Activated naive CD4-positive, alpha-beta T cell treated with anti-CD3 and anti-CD28 coated beads, Interleukin-2, amount 50 U/mL, for 72 hours (primary cell): ENCODE results near the gene SLC25A13. TPM values are rescaled to one million over a fixed set of nuclear protein-coding genes. Genes with fewer than 3 reads are reported as not detected.
"Not testable (repeated sequence)": the region's sequence is repeated elsewhere in the genome, so short reads cannot be mapped to it uniquely, and the experiment has no call there.

Experiments
- ATAC-seq, 2 donors: fragments of 150-1000 bp; cut with Tn5 transposase; 2 replicates each; pipeline ENCODE4 v1.10.0; 2021; ENCODE audit warnings: mild to moderate bottlenecking in 2 of 2, moderate library complexity in 2 of 2
- DNase-seq, 2 donors: peaks; one replicate each; pipeline ENCODE4 v3.0.0; 2021 to 2022; ENCODE audit warnings: low spot score in 2 of 2
- H3K27ac Mint-ChIP-seq, 2 donors: one replicate each; pipeline ENCODE4 v1.8.0; 2022; ENCODE audit warnings: mild to moderate bottlenecking in 2 of 2, mixed read lengths in 2 of 2
- H3K36me3 Mint-ChIP-seq, 2 donors: one replicate each; pipeline ENCODE4 v1.8.0; 2022; ENCODE audit warnings: mixed read lengths in 2 of 2
- H3K9me3 Mint-ChIP-seq, 2 donors: one replicate each; pipeline ENCODE4 v1.8.0; 2022; ENCODE audit warnings: mixed read lengths in 2 of 2
- total RNA-seq, 2 donors: library from RNA; stranded (reverse); gene quantifications; one replicate each; pipeline ENCODE4 v1.2.3, GENCODE V29; 2022

SLC25A13 gene
- total RNA-seq, 2 donors from 2014 or later: 13.2 to 13.7 TPM

DNA sequence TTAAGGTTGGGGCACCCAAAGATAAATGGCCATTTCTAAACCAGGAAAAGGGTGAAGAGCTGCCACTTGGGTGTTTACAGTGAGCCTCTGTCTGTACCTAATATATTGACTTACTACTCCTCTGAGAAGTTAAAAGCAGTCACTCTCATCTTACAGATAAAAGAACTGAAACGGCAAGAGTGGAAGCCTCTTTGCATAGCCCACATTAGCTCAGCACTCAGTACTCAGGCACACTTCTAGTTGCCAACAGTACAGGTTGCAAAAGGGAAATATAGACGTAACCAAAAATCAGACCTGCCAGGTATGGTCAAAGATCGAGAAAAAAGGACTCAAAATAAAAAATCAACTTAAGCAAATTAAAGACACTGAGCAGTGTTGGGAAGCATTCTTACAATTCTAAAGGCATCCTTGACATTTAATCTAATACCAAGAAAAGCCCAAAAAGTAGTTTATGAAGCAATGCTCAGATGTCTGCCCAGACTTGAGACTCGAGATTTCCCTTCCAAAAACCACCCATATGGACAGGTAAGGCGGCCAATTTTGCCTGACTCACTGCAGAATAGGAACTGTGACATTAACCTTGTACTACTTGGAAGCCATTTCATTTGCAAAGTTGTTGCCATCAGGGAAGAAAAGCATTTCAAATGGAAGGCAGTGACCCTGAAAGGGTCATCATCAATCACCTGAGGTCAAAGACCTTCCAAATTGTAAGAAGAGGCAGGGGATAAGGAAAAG lies 139.3 kb downstream of the SLC25A13 start:
- Mint-ChIP-seq H3K9me3 (no peaks in the 10 kb centered on the region), H3K36me3 (peaks cover 0 to 8% of the 10 kb centered on the region in 2 donors), H3K27ac (no peak overlapping the region)
- DNase-seq: no peak
- no peak for ATAC-seq

DNA sequence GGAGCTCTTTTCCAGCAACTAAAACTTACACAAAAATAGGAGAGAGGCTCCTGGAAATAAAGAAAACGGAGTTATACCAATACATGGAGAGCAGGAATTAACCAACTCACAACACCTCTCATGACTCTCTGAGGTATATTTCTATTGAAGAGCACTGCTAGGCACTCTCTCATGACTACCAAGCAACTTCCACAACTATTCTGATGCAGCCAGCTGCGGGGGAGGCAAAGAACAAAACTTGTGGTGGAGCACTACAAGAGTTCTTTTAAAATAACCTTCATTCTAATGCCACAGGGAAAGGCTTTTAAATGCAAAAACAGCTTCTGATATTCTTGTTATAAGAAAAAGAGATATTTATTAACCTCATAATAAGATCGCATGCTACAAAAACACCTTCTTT lies 140.7 kb downstream of the SLC25A13 start:
- Mint-ChIP-seq H3K36me3 (peaks cover 0 to 7% of the 10 kb centered on the region in 2 donors), H3K9me3 (no peaks in the 10 kb centered on the region), H3K27ac (no peak overlapping the region)
- ATAC-seq (no peak), DNase-seq (no peak)

DNA sequence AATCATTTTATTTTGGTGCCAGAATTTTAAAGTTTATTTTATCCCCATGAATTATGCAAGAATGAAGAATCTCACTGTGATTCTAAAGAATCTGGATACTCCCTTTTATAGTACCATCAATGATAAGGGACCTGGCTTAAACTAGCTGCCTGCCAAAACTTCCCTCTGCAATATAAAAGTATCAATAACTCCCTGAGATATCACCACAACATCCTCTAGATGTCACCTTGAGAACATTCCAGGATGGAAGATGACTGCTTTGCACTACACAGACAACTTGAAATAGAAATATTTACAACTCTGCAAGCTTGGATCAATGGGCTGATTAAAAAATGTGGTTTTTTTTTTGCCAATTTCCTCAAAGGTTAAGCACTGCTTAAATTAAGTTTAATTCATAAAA lies 142.1 kb downstream of the SLC25A13 start:
- DNase-seq: no peak
- no peaks in the 10 kb centered on the region for H3K9me3 Mint-ChIP-seq
- H3K36me3 Mint-ChIP-seq: peaks cover 0 to 9% of the 10 kb centered on the region in 2 donors
- H3K27ac Mint-ChIP-seq: no peak overlapping the region
- no peak for ATAC-seq

DNA sequence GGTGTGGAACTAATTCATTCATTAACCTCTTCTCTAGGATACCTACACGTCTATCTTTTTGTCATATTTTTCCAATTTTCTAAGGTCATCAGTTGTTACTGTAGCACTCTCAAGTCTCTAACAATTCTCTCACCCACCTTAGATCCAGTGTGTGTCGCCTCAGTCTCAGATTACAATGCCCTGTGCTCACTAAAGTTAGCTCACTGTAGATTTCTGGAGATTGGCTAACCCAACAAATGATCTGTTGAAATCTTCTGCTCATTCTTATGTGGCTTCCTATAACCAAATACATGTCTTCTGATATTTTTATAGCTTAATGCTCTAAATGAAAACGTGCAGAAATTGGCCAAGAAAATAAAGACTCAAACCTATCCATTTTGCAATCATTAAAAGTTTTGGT lies 142.6 kb downstream of the SLC25A13 start:
- DNase-seq (no peak), ATAC-seq (no peak)
- Mint-ChIP-seq H3K9me3 (no peaks in the 10 kb centered on the region), H3K27ac (no peak overlapping the region), H3K36me3 (peaks cover 0 to 12% of the 10 kb centered on the region in 2 donors)

DNA sequence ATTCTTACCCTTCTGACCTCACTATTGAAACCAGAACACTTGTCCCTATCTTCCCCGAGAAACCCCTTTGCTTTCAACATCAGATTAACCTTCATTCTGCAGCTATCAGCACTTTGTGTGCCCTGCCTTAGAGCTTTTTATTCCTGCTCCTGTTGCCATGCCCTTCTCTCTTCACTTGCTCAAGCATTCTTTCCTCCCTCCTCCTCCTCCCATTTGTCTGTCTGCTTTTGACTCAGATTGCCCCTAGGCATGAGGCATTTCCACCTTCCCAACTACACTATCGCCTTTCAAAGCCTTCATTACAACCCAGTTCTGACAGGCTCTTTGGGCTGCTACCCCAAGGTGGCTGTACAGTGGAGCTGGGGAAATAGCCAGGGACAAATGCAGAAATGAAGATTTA lies 143.3 kb downstream of the SLC25A13 start:
- no peak for ATAC-seq
- no peaks in the 10 kb centered on the region for H3K9me3 Mint-ChIP-seq
- H3K27ac Mint-ChIP-seq: no peak overlapping the region
- DNase-seq: no peak
- H3K36me3 Mint-ChIP-seq: peaks cover 0 to 12% of the 10 kb centered on the region in 2 donors

DNA sequence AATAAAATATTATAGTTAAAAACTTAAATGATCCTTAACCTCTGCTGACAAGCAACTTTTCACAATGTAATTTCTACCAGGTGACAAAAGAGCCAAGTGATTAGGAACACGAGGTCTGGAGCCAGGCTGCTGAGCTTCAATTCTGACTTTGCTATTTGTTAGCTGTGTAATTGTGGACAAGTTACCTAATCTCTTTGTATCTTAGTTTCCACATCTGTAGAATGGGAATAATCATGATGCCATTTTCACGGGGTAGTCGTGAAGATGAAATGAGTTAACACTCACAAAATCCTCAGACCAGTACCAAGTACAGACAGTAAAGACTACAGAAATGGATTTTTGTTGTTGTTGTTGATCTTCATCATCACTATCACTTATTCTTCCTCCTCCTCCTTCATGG lies 144.5 kb downstream of the SLC25A13 start:
- Mint-ChIP-seq H3K27ac (no peak overlapping the region), H3K9me3 (no peaks in the 10 kb centered on the region), H3K36me3 (peaks cover 0 to 6% of the 10 kb centered on the region in 2 donors)
- no peak for DNase-seq
- no peak for ATAC-seq

DNA sequence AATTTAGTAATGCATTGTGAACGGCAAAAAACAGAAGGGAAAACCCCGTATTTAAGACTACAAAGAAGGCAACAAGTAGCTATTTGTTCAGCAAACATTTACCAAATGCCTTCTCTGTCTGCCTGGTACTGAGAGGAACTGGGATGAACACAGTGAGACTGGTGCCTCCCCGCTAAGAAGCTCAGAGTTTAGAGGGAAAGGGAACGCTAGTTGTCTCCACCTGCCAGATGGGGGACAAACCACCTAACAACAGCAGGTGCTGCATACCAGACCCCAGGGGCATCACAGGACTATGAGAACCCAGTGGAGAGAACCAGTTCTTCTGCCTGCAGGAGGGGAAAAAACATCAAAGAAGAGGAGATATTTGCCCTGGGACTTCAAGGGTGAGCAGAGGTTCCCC lies 147.1 kb downstream of the SLC25A13 start:
- no peaks in the 10 kb centered on the region for H3K9me3 Mint-ChIP-seq
- DNase-seq: no peak
- no peak overlapping the region for H3K27ac Mint-ChIP-seq
- ATAC-seq: no peak
- peaks cover 0 to 5% of the 10 kb centered on the region in 2 donors for H3K36me3 Mint-ChIP-seq

DNA sequence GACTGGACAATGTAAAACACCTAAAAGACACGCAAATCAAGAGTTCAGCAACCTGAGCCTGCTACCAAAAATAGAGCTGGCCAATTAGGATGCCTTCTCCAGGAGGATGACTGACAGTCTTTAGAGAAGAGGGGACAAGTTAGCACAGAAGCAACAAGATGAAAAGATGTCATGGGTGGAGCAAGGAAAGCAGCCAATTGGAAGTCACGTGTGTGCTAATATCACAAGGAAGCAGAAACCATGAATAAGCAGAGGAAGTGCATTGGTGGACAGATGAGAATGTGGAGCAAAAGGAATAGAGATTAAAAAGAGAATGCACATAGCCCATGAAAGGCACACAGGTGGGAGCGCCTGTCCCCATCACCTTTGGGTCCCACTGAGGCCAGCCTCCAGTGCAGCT lies 148.1 kb downstream of the SLC25A13 start:
- H3K27ac Mint-ChIP-seq: no peak overlapping the region

DNA sequence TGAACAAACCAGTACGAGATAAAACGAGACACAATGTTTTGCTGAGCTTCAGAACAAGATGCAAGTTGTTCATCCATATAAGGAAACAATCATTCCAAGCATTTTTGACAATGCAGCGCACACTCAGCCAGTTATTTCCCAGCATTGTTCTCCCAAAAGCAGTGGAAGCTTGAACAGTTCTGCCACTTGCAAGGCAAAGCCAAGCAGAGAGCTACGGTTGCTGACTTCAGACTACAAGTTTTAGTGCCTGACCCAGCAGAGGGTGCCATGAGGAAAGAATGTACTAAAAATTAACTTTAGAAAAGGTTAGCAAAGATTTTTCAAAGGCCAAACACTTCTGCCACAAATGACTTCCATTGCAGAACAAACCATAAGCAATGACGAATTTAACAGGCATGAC lies 152.5 kb downstream of the SLC25A13 start:
- H3K9me3 Mint-ChIP-seq: no peaks in the 10 kb centered on the region
- peaks cover 0 to 7% of the 10 kb centered on the region in 2 donors for H3K36me3 Mint-ChIP-seq
- ATAC-seq (no peak), DNase-seq (no peak)
- no peak overlapping the region for H3K27ac Mint-ChIP-seq

More for the DNA sequence above, 148.1 kb downstream of the SLC25A13 start:
- ATAC-seq (no peak), DNase-seq (no peak)
- Mint-ChIP-seq H3K36me3 (peaks cover 0 to 5% of the 10 kb centered on the region in 2 donors), H3K9me3 (no peaks in the 10 kb centered on the region)

DNA sequence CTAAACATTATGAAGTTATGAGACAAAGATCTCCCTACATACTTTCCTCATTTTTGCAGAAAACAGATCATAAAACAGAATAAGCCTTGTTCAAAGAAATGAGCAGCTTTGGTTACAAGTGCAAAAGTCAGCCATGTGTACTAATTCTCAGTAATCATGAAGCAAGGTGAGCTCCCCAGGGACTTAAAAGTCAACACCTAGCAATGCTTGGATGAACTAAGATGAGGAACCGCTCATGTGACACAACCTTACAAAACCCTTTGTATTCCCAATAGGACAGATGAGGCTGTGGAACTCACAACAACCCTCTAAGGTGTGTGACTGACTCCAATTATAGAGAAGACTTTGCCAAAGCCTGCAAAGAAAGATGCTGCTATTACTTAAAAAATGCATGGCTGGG lies 154.5 kb downstream of the SLC25A13 start:
- Mint-ChIP-seq H3K9me3 (peaks cover 0 to under 1% of the 10 kb centered on the region in 2 donors), H3K27ac (no peak overlapping the region), H3K36me3 (peaks cover 12 to 22% of the 10 kb centered on the region in 2 donors)
- ATAC-seq (no peak), DNase-seq (no peak)

DNA sequence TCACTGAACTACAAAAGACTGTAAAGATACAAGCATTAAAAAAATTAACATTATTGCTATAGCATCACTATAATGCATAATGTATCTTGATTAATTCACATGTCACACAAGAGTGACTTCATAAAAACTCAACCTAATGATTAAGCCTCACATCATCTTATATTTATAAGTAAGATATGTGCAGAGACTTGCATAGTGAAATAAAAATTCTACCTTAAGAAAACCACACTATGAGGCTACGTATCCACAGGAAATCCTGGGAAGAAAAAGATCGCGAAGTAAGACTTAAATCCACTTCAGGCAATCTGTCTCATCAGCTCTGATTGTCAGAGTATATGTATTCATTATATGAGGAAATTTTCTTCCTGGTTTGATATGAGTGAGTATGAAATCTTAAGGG lies 160.0 kb downstream of the SLC25A13 start:
- Mint-ChIP-seq H3K36me3 (peaks cover 16 to 26% of the 10 kb centered on the region in 2 donors), H3K9me3 (peaks cover 0 to 3% of the 10 kb centered on the region in 2 donors), H3K27ac (no peak overlapping the region)
- ATAC-seq: no peak
- DNase-seq: no peak

DNA sequence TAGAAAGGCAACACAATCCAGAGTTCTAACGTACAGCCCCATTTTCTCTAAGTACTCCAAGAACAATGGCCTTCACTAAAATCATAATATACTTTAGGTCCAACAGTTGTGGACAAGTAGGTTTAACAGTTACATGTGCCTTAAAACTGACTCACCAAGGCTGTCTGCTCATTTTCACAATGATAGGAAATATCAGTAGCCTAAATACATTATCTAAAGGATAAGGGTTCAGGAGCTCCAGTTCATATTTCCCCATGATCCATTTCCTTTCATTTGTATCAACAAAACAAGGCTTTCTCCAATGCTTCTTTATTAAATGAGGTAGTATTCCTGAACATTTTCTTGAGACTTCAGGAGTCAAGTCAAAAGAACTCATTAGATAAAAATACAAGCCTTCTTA lies 164.0 kb downstream of the SLC25A13 start:
- Mint-ChIP-seq H3K9me3 (peaks cover 0 to 3% of the 10 kb centered on the region in 2 donors), H3K36me3 (peaks cover 5 to 14% of the 10 kb centered on the region in 2 donors), H3K27ac (no peak overlapping the region)
- ATAC-seq: no peak
- no peak for DNase-seq

DNA sequence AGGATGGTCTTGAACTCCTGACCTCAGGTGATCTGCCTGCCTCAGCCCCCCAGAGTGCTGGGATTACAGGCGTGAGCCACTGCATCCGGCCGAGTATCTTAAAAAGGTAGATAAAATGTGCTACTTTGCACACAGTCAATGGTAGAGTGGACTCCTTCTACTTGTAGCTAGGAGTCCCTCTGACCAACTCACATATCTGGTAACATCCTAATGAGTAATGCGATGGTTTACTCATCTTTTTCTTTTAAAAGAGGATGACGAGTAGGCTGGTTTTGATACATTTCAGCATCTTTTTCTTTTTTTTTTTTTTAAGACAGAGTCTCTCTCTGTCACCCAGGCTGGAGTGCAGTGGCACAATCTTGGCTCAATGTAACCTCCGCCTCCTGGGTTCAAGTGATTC lies 167.4 kb downstream of the SLC25A13 start:
- not testable (repeated sequence) for H3K9me3 Mint-ChIP-seq, H3K27ac Mint-ChIP-seq, DNase-seq
- peak in 1 of 2 donors; percentile 44 for ATAC-seq
- H3K36me3 Mint-ChIP-seq: peaks cover 0 to 17% of the 10 kb centered on the region in 2 donors

DNA sequence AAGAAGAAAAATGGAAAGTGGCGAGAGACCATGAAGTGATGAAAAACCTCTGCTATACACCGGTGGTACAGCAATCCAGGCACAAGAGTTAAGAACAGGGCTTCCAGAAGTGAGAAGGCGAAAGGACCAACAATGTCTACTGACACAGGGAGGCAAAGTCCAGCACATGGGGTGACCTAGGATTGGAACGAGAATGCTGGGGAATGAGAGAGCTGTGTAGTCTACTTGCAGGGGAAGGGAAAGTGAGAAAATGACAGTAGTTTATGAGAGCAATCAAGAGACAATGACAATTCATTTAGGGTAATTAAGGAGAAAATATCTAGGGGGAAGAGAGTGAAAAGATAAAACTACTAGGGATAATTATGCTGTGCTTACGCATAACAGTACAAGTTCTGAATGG lies 169.2 kb downstream of the SLC25A13 start:
- Mint-ChIP-seq H3K27ac (no peak overlapping the region), H3K9me3 (no peaks in the 10 kb centered on the region), H3K36me3 (peaks cover 0 to 19% of the 10 kb centered on the region in 2 donors)
- ATAC-seq (no peak), DNase-seq (no peak)

DNA sequence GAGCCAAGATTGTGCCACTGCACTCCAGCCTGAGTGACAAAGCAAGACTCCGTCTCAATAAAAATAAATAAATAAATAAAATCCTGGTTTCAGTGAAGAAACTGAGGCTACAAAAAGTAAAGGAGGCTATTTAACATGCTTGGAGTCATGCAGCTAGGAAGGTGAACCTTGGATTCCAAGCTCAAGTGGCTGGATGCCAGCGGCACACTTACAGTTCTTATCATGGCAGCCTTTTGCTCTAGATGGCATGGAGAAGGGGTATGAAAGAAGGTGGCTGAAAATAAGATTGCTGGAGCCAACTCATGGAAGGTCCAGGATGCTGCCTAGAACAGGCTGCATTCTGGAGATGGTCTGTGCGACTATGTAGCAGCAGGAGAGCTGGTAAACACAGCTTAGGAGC lies 170.0 kb downstream of the SLC25A13 start:
- ATAC-seq (no peak), DNase-seq (no peak)
- H3K9me3 Mint-ChIP-seq: no peaks in the 10 kb centered on the region
- H3K27ac Mint-ChIP-seq: peak overlapping the region in 1 of 2 donors; percentile 70
- peaks cover 0 to 20% of the 10 kb centered on the region in 2 donors for H3K36me3 Mint-ChIP-seq

DNA sequence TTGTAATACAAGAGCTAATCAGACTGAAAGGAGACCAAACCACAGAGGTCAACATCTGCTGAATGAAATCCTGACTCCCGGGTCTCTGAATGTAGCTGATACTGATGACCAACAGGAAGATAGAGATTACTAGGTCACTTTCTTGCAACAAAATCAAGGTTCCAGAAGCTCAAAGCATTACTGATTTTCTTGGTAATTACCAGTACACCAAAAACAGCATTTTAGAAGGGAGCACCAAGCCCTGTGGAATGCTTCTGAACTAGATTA lies 177.7 kb downstream of the SLC25A13 start:
- H3K36me3 Mint-ChIP-seq: peaks cover 0 to 7% of the 10 kb centered on the region in 2 donors
- no peaks in the 10 kb centered on the region for H3K9me3 Mint-ChIP-seq
- H3K27ac Mint-ChIP-seq: no peak overlapping the region
- DNase-seq (no peak), ATAC-seq (no peak)

DNA sequence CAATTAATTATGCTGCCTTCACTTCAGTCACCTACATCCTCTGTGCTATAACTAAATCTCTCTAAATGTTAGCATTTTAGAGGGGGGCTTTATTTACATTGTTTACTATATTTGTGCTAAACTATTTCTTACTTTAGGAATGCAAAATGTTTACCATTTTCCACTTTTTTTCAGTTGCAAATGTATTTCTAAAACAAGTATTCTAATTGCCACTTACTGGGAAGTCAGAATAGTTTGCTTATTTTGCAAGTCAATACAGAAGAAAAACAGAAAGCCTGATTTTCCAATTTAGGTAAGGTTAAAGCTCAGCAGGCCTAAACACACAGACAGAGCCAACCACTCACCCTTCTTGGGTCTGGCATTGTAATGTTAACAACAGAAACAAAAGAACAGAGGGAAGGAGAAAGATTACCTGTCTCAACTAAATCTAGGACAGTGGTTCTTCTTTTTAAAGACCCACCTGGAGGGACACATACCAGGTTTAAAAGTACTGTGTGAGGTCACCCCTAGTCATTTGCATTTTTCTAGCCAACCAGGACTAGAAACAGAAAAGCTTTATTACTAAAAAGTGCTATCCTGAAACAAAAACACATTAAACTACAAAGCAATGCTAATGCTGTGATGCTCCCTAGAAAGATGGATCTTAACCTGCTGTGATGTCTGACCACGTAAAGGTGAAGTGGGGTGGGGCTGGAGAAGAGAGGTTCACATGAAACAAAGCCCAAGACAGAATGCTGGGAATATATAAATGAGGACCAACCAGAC lies 178.2 kb downstream of the SLC25A13 start:
- Mint-ChIP-seq H3K9me3 (no peaks in the 10 kb centered on the region), H3K36me3 (peaks cover 0 to 7% of the 10 kb centered on the region in 2 donors), H3K27ac (no peak overlapping the region)

More for the DNA sequence above, 178.2 kb downstream of the SLC25A13 start:
- ATAC-seq: no peak
- no peak for DNase-seq
